Ascending aorta (tissue), 2 donors: Measurements from ENCODE around the gene ZNF534. TPM values are rescaled to one million over a fixed set of nuclear protein-coding genes. Genes with fewer than 3 reads are reported as not detected.
"Not testable (repeated sequence)": the region's sequence is repeated elsewhere in the genome, so short reads cannot be mapped to it uniquely, and the experiment has no call there.

Experiments used
- DNase-seq, 2 donors: peaks; one replicate each; pipeline ENCODE4 v3.0.0-alpha.2; 2019; ENCODE audit warnings: low spot score in 2 of 2
- H3K27ac ChIP-seq, 2 donors: fragments of 200-600 bp; sonication (generic); one replicate each; pipeline ENCODE4 v1.5.1; 2016 to 2017; ENCODE audit warnings: mild to moderate bottlenecking in 1 of 2
- H3K27me3 ChIP-seq: fragments of 200-600 bp; sonication (generic); one replicate; pipeline ENCODE4 v1.5.1; 2017
- H3K36me3 ChIP-seq, 2 donors: fragments of 200-600 bp; sonication (generic); one replicate each; pipeline ENCODE4 v1.5.1; 2016
- H3K4me1 ChIP-seq, 2 donors: fragments of 200-600 bp; sonication (generic); one replicate each; pipeline ENCODE4 v1.5.1; 2016 to 2017; ENCODE audit warnings: mild to moderate bottlenecking in 1 of 2
- H3K4me3 ChIP-seq, 2 donors: fragments of 200-600 bp; sonication (generic); one replicate each; pipeline ENCODE4 v1.5.1; 2016 to 2017; ENCODE audit warnings: mild to moderate bottlenecking in 1 of 2
- H3K9me3 ChIP-seq, 2 donors: fragments of 200-600 bp; sonication (generic); one replicate each; pipeline ENCODE4 v1.5.1; 2016
- intact Hi-C: fragments of 100-400 bp; cut with DNase I; formaldehyde crosslinking; loops from one replicate; pipeline ENCODE4 v1.15.1; 2023
- total RNA-seq: library from RNA; depleted of rRNA; stranded (reverse); fragments of >200 nt; gene quantifications from one replicate; pipeline ENCODE4 v1.1.0, GENCODE V29; 2016
- TF ChIP-seq, protein P1 (sequence below), 3 experiments: fragments of 200-600 bp in 2 of 3; fragments of 450-650 bp in 1 of 3; sonication (generic) in 2 of 3; IDR thresholded peaks; one replicate each; pipeline ENCODE4 v1.5.1; 2016 to 2019; ENCODE audit warnings: antibody characterized with exemption in 3 of 3, mild to moderate bottlenecking in 1 of 3, moderate library complexity in 1 of 3

ZNF534 gene
- total RNA-seq, 1 donor from 2014 or later, result not detected

DNA sequence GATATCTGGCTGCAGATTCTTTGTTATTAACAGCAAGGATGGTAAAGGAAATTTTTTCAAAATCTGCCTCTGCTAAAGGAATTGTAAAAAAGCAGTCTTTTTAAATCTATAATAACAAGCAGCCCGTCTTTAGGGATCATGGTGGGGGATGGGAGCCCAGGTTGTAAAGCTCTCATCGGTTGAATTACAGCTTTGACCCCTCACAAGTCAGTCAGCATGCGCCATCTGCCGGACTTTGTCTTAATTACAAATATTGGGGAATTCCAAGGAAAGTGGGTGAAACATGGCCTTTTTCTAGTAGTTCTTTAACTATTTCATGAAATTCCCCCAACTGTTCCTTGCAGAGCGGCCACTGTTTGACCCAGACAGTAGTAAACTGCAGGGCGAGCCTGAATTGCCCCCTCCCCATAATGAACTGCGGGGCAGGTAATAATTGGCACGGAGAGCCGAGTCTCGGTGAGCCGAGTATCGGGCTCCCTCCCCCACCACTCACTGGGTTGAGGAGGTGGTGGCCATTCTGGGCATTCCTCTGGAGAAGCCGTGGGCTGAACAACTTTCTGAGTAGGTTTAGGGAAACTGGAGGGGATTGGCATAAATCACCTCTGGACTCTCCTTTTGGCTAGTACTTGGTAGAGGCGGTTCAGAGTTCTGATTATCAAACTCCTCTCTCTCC lies 36.0 kb downstream of the ZNF534 start:
- H3K27ac ChIP-seq, result no peak overlapping the region
- H3K36me3 ChIP-seq, result peaks cover 0 to 11% of the 10 kb centered on the region in 2 donors
- no peaks in the 10 kb centered on the region for H3K27me3 ChIP-seq
- H3K4me1 ChIP-seq, result no peaks in the 10 kb centered on the region
- peaks cover 63 to 97% of the 10 kb centered on the region in 2 donors for H3K9me3 ChIP-seq
- H3K4me3 ChIP-seq, result no peak overlapping the region
- DNase-seq, result no peak
- intact Hi-C loops, result no loop called here
- TF ChIP-seq, protein P1, sequence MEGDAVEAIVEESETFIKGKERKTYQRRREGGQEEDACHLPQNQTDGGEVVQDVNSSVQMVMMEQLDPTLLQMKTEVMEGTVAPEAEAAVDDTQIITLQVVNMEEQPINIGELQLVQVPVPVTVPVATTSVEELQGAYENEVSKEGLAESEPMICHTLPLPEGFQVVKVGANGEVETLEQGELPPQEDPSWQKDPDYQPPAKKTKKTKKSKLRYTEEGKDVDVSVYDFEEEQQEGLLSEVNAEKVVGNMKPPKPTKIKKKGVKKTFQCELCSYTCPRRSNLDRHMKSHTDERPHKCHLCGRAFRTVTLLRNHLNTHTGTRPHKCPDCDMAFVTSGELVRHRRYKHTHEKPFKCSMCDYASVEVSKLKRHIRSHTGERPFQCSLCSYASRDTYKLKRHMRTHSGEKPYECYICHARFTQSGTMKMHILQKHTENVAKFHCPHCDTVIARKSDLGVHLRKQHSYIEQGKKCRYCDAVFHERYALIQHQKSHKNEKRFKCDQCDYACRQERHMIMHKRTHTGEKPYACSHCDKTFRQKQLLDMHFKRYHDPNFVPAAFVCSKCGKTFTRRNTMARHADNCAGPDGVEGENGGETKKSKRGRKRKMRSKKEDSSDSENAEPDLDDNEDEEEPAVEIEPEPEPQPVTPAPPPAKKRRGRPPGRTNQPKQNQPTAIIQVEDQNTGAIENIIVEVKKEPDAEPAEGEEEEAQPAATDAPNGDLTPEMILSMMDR (IDR thresholded peaks at IDR 0.05), result no peak

DNA sequence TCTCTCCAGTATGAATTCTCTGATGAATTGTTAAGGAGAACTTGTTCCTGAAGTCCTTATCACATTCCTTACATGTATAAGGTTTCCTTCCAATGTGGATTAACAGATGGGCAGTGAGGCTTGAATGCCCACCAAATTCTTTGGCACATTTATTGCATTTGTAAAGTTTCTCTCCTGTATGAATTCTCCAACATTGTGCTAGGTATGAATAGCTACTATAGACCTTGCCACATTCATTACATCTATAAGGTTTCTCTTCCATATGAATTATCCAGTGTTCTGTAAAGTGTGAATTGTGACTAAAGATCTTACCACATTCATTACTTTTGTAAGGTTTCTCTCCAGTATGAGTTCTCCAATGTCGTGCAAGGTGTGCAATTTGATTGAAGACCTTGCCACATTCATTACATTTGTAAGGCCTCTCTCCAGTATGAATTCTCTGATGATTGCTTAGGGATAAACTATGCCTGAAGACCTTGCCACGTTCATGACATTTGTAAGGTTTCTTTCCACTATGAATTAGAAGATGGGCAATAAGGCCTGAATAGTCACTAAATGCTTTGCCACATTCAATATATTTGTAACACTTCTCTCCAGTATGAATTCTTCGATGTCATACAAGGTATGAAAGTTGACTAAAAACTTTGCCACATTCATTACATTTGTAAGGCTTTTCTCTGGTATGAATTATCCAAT lies 44.9 kb downstream of the ZNF534 start:
- DNase-seq, result no peak
- H3K36me3 ChIP-seq, result no peaks in the 10 kb centered on the region
- TF ChIP-seq, protein P1 (IDR thresholded peaks at IDR 0.05), result no peak
- intact Hi-C loops, result no loop called here
- H3K9me3 ChIP-seq, result peaks cover 94 to 100% of the 10 kb centered on the region in 2 donors
- H3K4me1 ChIP-seq, result no peaks in the 10 kb centered on the region
- no peak overlapping the region for H3K4me3 ChIP-seq
- H3K27ac ChIP-seq, result no peak overlapping the region
- H3K27me3 ChIP-seq, result no peaks in the 10 kb centered on the region

DNA sequence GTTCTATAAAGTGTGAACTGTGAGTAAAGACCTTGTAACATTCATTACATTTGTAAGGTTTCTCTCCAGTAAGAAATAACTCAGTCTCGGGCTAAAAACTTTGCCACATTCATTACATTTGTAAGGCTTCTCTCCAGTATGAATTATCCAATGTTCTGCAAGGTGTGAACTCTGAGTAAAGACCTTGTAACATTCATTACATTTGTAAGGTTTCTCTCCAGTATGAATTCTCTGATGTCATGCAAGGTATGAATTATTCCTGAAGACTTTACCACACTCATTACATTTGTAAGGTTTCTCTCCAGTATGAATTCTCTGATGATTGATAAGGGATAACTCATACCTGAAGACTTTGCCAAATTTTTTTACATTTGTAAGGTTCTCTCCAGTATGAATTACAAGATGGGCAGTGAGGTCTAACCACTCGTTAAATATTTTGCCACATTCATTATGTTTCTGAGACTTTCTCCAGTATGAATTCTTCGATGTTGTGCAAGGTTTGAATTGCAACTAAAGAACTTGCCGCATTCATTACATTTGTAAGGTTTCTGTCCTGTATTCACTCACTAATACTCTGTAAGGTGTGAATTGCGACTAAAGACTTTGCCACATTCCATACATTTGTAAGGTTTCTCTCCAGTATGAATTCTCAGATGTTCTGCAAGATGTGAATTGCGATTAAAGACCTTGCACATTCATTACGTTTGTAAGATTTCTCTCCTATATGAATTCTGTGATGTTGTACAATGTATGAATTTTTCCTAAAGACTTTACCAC lies 45.6 kb downstream of the ZNF534 start:
- intact Hi-C loops, result no loop called here
- Histone ChIP-seq H3K36me3 (no peaks in the 10 kb centered on the region), H3K27me3 (no peaks in the 10 kb centered on the region), H3K4me1 (no peaks in the 10 kb centered on the region), H3K4me3 (no peak overlapping the region), H3K27ac (no peak overlapping the region), H3K9me3 (peaks cover 95 to 100% of the 10 kb centered on the region in 2 donors)
- TF ChIP-seq, protein P1 (IDR thresholded peaks at IDR 0.05), result no peak
- no peak for DNase-seq

DNA sequence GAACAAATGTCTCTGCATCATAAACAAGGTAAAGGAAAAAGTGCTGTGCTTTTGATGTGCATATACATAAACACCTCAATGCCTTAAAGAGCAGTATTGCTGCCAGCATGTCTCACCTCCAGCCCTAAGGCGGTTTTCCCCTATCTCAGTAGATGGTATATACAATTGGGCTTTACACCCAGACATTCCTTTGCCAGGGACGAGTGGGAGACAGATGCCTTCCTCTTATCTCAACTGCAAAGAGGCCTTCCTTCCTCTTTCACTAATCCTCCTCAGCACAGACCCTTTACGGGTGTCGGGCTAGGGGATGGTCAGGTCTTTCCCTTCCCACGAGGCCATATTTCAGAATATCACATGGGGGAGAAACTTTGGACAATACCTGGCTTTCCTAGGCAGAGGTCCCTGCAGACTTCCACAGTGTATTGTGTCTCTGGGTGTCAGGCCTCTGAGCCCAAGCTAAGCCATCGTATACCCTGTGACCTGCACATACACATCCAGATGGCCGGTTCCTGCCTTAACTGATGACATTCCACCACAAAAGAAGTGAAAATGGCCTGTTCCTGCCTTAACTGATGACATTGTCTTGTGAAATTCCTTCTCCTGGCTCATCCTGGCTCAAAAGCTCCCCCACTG lies 55.3 kb downstream of the ZNF534 start:
- intact Hi-C loops, H3K4me1 ChIP-seq, DNase-seq, H3K36me3 ChIP-seq, H3K4me3 ChIP-seq, H3K27me3 ChIP-seq, H3K27ac ChIP-seq: not testable (repeated sequence)
- H3K9me3 ChIP-seq, result peaks cover 56 to 91% of the 10 kb centered on the region in 2 donors

DNA sequence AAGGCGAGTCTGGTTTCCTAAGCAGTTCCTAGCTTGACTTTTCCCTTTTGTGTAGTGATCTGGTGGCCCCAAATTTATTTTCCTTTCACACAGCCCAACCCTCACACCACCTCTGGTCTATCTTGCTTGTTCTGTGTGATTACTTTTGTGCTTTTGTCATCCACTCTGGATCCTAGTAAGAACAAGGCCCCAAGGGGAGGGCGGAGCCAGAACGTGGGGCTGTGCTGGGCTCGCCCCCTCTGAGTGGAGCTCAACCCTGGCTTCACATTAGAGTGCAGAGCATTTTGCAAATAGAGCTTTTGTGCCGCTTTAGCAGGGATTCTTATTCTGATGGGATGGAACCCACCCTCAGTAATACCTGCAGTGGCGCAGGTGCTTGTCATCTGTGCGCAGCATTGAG lies 56.1 kb downstream of the ZNF534 start:
- DNase-seq, H3K4me3 ChIP-seq, H3K27me3 ChIP-seq, H3K27ac ChIP-seq, intact Hi-C loops, H3K4me1 ChIP-seq, H3K36me3 ChIP-seq: not testable (repeated sequence)
- H3K9me3 ChIP-seq, result peaks cover 52 to 90% of the 10 kb centered on the region in 2 donors

DNA sequence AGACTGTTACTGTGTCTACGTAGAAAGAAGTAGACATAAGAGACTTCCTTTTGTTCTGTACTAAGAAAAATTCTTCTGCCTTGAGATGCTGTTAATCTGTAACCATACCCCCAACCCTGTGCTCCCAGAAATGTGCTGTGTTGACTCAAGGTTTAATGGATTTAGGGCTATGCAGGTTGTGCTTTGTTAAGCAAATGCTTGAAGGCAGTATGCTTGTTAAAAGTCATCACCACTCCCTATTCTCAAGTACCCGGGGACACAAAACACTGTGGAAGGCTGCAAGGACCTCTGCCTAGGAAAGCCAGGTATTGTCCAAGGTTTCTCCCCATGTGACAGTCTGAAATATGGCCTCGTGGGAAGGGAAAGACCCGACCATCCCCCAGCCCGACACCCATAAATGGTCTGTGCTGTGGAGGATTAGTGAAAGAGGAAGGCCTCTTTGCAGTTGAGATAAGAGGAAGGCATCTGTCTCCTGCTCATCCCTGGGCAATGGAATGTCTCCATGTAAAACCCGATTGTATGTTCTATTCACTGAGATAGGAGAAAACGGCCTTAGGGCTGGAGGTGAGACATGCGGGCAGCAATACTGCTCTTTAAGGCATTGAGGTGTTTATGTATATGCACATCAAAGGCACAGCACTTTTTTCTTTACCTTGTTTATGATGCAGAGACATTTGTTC lies 56.8 kb downstream of the ZNF534 start:
- H3K4me1 ChIP-seq, H3K27ac ChIP-seq, H3K36me3 ChIP-seq, DNase-seq, H3K4me3 ChIP-seq, intact Hi-C loops, H3K27me3 ChIP-seq: not testable (repeated sequence)
- H3K9me3 ChIP-seq, result peaks cover 45 to 90% of the 10 kb centered on the region in 2 donors
